Fibroblast of pulmonary artery (primary cell): ENCODE results near the gene FMR1.

Source experiments
- DNase-seq: peaks from one replicate; pipeline ENCODE4 v3.0.0-alpha.2; 2010; ENCODE audit warnings: low read depth
- H3K4me3 ChIP-seq: replicated peaks from 2 replicates; pipeline ENCODE4 v1.5.1; 2011; ENCODE audit warnings: low read depth, mild to moderate bottlenecking, control low read depth, low read length, moderate library complexity
- CTCF ChIP-seq: IDR thresholded peaks from 2 replicates; pipeline ENCODE4 v1.5.1; 2011; ENCODE audit warnings: mild to moderate bottlenecking, control low read depth, low read length, inconsistent platforms; ENCODE audit errors: missing control alignments

Gene FMR1

GRCh38 chrX:147891896-147892295 is 19.8 kb upstream of the FMR1 start:
- no peak for TF ChIP-seq CTCF
- DNase-seq: peak; percentile 24
- H3K4me3 ChIP-seq: no peak overlapping the region

GRCh38 chrX:147893741-147894140 is 18.0 kb upstream of the FMR1 start:
- no peak overlapping the region for H3K4me3 ChIP-seq
- no peak for TF ChIP-seq CTCF

GRCh38 chrX:147894366-147894963 is 17.3 kb upstream of the FMR1 start:
- no peak overlapping the region for H3K4me3 ChIP-seq
- peak; percentile 20 for DNase-seq
- no peak for TF ChIP-seq CTCF

More at GRCh38 chrX:147893741-147894140, 18.0 kb upstream of the FMR1 start:
- DNase-seq: no peak

GRCh38 chrX:147897117-147897516 is 14.6 kb upstream of the FMR1 start:
- no peak for TF ChIP-seq CTCF
- H3K4me3 ChIP-seq: no peak overlapping the region
- DNase-seq: no peak

- DNase-seq: no peak
- no peak for TF ChIP-seq CTCF
These were observed 12.8 kb upstream of the FMR1 start for GRCh38 chrX:147898951-147899350.

GRCh38 chrX:147899379-147900114 is 12.2 kb upstream of the FMR1 start:
- no peak for TF ChIP-seq CTCF
- no peak overlapping the region for H3K4me3 ChIP-seq
- no peak for DNase-seq

More at GRCh38 chrX:147898951-147899350, 12.8 kb upstream of the FMR1 start:
- H3K4me3 ChIP-seq: no peak overlapping the region
